Brain microvascular endothelial cell (primary cell): ENCODE data around the gene TBC1D22B.

Experiments
- DNase-seq: peaks from one replicate; pipeline ENCODE4 v3.0.0-alpha.2; 2020
- H3K27ac ChIP-seq: fragments of 250-450 bp; sonication (Bioruptor Pico); 2 replicates; pipeline ENCODE4 v1.5.1; 2020; ENCODE audit warnings: mild to moderate bottlenecking, moderate library complexity
- H3K27me3 ChIP-seq: fragments of 250-450 bp; sonication (Bioruptor Pico); replicated peaks from 2 replicates; pipeline ENCODE4 v1.5.1; 2020; ENCODE audit warnings: mild to moderate bottlenecking
- H3K36me3 ChIP-seq: fragments of 250-450 bp; sonication (Bioruptor Pico); replicated peaks from 2 replicates; pipeline ENCODE4 v1.5.1; 2020; ENCODE audit warnings: mild to moderate bottlenecking
- H3K4me3 ChIP-seq: 2 replicates; pipeline ENCODE4 v1.5.1; 2011; ENCODE audit warnings: low read depth, mild to moderate bottlenecking, control low read depth, low read length, moderate library complexity
- in situ Hi-C: cut with HindIII; loops from 2 replicates; pipeline ENCODE4 v1.10.0; 2017; ENCODE audit warnings: low sequenced_read_pairs, low pct_ligation_motif_present
- TF ChIP-seq, protein P1 (sequence below): IDR thresholded peaks from 2 replicates; pipeline ENCODE4 v1.5.1; 2011; ENCODE audit warnings: low read depth, mild to moderate bottlenecking, moderate library complexity, low read length, control low read depth, inconsistent platforms; ENCODE audit errors: missing control alignments

Gene TBC1D22B

DNA sequence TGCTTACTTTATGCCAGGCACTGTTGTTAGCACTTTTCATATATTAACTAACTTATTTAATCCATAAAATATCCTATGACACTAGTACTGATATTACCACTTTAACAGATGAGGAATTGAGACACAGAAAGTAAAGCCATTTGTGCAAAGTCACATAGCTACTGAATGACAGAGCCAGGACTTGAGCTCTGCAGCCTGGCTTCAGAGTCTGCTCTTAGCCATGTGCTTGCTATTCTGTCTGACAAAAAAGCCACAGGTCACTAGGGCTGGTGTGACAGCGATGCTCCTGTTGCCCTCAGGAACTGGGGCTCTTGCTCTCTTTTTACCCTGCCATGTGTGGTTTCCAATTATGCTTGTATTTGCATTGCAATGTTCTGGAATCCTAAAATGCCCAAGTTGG, 51.5 kb downstream of the TBC1D22B start:
- TF ChIP-seq, protein P1, sequence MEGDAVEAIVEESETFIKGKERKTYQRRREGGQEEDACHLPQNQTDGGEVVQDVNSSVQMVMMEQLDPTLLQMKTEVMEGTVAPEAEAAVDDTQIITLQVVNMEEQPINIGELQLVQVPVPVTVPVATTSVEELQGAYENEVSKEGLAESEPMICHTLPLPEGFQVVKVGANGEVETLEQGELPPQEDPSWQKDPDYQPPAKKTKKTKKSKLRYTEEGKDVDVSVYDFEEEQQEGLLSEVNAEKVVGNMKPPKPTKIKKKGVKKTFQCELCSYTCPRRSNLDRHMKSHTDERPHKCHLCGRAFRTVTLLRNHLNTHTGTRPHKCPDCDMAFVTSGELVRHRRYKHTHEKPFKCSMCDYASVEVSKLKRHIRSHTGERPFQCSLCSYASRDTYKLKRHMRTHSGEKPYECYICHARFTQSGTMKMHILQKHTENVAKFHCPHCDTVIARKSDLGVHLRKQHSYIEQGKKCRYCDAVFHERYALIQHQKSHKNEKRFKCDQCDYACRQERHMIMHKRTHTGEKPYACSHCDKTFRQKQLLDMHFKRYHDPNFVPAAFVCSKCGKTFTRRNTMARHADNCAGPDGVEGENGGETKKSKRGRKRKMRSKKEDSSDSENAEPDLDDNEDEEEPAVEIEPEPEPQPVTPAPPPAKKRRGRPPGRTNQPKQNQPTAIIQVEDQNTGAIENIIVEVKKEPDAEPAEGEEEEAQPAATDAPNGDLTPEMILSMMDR, result no peak
- no peak for DNase-seq
- H3K27me3 ChIP-seq, result no peaks in the 10 kb centered on the region
- in situ Hi-C loops, result no loop called here
- H3K4me3 ChIP-seq, result no peak overlapping the region
- H3K27ac ChIP-seq, result no peak overlapping the region
- H3K36me3 ChIP-seq, result peaks cover 6% of the 10 kb centered on the region

DNA sequence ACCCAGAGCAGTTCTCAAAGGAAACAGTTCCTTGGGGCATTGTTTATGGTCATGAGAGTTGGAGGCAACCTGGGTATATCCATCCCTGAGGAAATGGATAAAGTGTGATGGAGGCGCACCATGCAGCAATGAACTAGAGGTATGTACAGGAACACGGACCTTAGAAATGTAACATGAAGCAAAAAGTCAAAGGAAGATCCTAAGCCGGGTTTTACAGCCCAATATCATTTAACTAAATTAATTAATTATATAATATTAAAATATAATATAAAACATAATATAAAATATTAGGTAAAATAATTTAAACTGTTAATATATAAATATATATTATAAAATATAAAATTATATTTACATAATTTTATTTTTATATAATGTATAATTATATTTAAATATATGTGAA, 52.1 kb downstream of the TBC1D22B start:
- DNase-seq, result no peak
- Histone ChIP-seq H3K4me3 (no peak overlapping the region), H3K36me3 (peaks cover 7% of the 10 kb centered on the region), H3K27ac (no peak overlapping the region), H3K27me3 (no peaks in the 10 kb centered on the region)
- TF ChIP-seq, protein P1, result no peak
- in situ Hi-C loops, result no loop called here

DNA sequence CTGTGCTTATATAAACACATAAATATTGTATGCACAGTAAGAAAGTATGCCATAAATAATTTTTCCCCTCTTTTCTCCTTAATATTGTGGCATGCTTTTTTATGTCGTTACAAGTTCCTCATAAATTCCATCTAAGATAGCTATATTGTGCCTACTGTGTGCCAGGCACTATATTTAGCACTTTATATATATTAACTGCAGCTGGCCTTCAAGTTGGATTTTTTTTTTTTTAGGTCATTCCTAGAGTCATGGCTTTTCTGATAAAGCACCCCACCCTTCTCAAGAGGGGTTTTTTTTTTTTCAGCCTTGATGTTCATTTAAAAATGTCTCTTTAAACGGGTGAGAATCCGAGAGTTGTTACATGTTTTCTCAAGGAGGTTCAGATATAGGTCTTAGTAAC, 53.4 kb downstream of the TBC1D22B start:
- DNase-seq, result no peak
- in situ Hi-C loops, result no loop called here
- Histone ChIP-seq H3K27ac (no peak overlapping the region), H3K36me3 (peaks cover 16% of the 10 kb centered on the region), H3K27me3 (no peaks in the 10 kb centered on the region), H3K4me3 (no peak overlapping the region)
- TF ChIP-seq, protein P1, result no peak

DNA sequence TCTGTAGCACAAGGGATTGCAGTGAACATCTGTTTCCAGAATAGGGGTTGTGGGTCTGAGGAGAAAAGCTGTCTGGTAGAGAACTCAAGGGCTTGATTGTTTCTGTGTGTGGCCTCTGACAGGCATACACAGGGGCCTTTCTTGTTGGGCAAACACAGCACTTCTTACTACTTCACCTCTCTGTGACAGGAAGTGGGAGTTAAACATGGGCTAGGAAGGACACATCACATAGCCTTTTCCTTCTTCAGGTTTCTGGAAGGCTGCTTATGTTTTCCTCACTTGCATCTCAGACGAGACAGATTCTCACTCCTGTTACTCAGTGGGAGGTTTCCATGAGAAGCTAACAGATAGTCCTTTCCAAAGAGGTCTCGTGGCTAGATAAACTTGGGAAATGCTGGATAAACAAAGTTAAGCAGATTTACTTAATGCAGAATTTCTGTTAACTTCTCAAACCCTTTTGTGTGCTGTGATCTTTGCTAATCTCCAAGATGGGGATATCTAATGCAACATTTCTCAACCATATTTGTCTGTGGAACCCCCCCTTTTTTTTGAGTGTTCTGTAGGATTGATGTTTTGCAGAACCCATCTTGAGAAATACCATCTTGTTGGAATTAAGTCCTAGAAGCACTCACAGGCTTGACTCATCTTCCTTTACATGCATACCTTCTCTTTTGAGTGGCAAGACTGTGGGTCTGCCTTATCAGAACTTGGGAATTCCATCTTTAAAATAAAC, 54.3 kb downstream of the TBC1D22B start:
- Histone ChIP-seq H3K27ac (peak overlapping the region; percentile 14), H3K36me3 (peaks cover 26% of the 10 kb centered on the region), H3K4me3 (no peak overlapping the region), H3K27me3 (no peaks in the 10 kb centered on the region)
- TF ChIP-seq, protein P1, result no peak
- in situ Hi-C loops, result no loop called here
- peak; percentile 39 for DNase-seq

DNA sequence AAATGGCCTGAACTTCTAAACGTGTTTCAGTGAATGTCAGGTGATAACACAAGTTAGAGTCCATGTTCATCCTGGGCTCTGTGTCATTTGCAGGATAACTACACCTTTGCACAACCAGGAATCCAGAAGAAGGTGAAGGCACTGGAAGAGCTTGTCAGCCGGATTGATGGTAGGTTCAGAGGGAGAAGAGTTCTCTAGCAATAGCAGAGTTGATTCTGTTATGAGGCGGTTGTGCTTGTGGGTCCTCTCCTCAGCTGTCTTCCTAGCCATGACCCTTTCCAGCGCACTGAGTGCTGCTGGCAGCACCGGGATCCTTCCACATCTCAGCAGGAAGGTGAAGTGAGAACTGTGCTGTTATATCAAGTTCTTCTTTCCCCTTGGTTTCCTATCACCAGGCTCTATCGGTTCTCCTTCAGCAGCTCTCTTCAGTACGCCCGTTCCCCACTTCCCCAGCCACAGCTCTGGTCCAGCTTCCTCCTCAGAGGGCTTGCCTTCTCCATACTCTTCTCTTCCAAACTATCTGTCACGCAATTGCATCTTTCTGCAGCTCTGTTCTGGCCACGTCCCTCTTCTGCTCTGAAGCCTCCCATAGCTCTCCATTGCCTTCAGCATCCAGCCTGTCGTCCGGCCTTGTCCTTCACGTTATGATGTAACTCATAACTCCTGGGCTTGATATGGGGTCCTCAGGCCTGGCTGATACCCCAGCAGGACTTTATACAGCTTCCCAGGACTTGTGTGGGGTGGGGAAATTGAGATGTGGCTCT, 56.3 kb downstream of the TBC1D22B start:
- H3K36me3 ChIP-seq, result peaks cover 45% of the 10 kb centered on the region
- H3K4me3 ChIP-seq, result no peak overlapping the region
- H3K27me3 ChIP-seq, result no peaks in the 10 kb centered on the region
- in situ Hi-C loops, result no loop called here
- TF ChIP-seq, protein P1, result no peak
- DNase-seq, result no peak
- no peak overlapping the region for H3K27ac ChIP-seq
